Activated CD4-positive, CD25-positive, alpha-beta regulatory T cell treated with anti-CD3 and anti-CD28 coated beads, Interleukin-2, amount 50 U/mL, for 24 hours (primary cell): ENCODE data around the gene POLE.

Experiments
- ATAC-seq, 2 donors: fragments of 150-1000 bp; cut with Tn5 transposase; one replicate each; pipeline ENCODE4 v1.10.0; 2021; ENCODE audit warnings: mild to moderate bottlenecking in 1 of 2, moderate library complexity in 1 of 2

Gene POLE

GRCh38 chr12:132574271-132574996 lies 112.7 kb downstream of the POLE start:
- no peak for ATAC-seq
